ENCODE results near the gene FANCB.
A peak's percentile ranks its signal among the peaks of the same experiment; 100 is the strongest.

FANCB gene

DNA sequence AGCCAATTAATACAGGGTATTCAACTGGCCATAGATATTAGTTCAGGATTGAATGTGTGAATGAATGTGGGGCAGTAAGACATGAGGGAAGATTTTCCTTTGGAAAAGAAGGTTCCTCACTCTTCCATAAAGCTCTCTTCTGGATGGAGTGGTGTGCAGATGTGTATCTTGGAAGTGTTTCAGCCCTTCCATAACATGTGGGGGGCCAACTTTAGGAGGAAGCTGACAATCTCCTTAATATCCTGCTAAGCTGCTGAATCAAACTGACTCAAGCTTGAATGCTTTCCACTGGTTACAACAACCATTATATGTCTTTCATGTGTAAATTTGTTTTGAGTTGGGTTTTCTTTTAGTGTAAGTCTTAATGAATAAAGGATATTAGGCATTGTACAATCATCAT is 40.3 kb downstream of the FANCB start:
- DNase-seq: no peak

DNA sequence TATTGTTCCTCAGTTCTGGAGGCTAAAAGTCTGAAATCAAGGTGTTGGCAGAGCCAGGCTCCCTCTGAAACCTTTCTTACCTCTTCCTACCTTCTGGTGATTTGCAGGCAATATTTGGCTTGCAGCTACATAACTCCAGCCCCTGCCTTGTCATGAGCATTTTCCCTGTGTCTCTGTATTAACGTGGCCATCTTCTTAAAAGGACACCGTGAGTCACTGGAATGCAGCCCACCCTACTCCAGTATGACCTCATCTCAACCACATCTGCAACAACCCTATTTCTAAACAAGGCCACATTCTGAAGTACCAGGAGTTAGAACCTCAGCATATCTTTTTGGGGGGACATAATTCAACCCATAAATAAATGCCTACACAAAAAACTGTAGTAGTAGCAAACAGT is 40.7 kb downstream of the FANCB start:
- DNase-seq: no peak

DNA sequence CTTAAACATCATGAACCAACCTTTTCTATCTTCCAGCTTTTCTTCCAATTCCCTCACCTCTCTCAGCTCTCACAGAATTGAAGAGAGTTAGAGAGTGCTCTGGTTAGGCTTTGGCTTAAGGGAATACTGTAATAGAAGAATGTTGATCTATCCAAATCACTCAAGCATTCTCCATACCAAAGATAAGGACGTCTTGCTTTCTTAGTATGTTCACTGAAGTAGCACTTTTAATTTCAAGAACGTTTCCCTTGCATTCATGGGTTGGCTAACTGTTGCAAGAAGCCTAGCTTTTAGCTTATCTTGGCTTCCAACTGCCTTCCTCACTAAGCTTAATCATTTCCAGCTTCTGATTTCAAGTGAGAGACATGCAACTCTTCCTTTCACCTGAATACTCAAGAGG is 43.2 kb downstream of the FANCB start:
- no peak for DNase-seq

DNA sequence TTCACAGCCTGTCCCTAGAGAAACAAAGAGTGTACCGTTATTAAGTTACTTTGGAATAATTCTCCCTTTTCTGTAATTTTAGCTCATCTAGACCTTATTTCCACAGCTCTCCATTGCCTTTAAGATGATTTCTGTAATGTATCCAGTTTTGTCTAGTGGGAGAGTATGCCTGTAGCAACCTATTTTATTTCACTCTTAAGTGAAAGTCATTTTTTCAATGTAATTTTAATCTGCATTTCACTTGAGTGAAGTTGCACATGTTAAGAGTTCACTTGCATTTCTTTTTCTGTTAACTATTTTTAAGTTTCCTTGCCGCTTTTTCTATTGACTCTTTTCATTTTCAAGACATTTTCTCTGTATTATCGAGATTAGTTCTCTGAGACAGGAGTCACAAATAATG is 46.5 kb downstream of the FANCB start:
- no peak for DNase-seq

DNA sequence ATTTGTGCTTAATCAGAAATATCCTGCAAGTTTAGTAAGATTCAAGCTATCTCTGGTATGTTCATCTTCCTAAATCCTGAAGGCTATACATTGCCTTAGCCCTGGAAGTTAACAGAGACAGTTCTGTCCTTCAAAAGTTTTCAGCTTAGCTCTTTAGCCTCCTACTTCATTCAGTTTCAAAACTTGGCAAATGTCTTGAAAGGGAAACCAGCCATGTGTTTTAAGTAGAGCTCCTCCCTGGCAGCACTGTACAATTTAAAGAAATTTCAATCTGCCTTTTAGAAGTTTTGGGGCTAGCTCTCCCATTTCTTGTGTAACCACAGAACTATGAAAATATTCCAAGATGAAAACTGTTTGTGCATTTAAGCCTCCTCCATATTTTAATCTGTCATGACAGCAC is 47.0 kb downstream of the FANCB start:
- DNase-seq: no peak

DNA sequence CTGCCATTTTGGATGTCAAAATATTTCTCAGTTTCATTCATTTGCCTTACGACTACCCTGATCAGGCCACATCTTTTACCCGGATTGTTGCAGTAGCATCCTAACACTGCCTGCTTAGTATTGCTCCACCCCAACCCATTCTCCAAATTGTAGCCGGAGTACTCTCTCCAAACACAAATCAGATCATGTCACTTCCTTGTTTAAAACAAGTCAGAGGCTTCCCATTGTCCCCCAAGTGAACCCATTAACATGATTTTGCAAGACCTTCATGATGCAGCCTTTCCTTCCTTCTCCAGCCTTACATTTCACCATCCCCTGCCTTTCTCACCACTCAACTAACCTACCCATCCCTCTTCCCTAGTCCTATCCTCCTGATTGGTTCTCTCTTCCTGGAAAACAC is 53.1 kb downstream of the FANCB start:
- peak; percentile 4 to 57 (median 36) for DNase-seq

DNA sequence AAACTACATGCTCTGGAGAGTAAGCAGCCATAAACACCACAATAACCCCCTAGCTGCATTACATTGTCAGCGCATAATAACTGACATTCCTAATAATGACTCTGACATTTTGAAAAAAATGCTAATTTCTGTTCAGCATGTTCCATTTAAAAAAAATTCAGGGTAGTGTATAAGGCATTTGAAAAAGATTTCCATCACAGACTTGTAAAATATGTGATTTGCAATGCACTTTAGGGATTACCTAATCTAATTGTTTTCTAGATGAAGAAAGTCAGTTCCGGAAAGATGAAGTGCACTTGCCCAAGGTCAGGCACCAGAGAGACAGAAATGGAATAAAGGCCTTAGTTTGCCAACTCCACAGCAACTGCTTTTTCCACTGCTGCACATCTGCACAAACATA is 55.3 kb downstream of the FANCB start:
- peak in 3 of 4 experiments; percentile 1 to 13 (median 2) for DNase-seq

DNA sequence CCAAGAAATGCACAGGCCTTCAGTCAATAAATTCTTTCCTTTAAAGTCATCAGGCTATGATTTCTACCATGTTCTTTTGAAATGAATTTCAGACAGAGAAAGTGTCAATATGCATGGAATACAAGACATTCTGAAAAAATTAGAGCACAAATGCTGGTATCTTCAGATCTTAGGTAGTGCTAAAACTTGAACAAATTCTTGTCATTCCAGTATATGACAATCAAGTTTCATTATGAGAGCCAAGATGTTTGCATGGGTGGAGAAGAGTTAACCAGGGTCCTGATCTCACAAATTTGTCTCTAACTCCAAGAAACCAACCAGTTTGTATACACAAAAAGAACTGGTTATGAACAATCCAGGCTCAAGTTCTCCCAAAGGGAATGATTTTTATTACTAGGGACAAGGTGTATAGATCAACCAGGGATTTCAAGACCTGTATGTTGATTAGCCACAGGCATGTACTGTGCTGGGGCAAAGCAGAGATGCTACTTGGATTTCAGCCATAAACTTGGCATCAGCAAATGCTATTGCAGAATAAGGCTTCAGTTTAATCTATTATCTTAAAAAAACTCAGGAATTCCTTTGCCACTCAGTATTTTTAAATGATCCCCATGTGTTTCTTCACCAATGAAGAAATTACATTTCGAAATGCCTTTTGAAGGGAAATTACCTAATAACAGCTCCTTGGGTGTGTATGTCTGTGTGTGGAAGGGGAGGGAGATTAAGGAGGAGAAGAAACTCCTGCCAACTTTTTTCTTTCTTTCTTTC is 69.7 kb downstream of the FANCB start:
- DNase-seq: peak in 1 of 4 experiments; percentile 27

DNA sequence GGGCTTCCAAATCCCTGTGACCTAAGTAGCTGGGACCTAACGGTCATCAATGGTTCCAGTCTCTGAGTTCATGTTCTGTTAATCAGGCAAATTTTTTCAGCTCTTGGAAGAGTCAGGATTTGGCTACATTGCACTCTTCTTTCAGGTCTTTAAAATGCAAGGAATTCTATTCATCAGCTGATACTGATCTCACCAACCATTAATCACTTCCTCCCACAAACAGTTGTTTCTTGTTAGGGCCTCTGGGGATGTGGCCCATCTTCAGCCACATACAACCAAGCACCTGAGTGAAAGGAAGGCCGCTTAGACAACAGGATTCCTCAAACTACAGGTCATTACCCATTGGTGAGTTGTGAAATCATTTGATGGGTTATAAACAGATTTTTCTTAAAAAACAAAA is 71.7 kb downstream of the FANCB start:
- no peak for DNase-seq

DNA sequence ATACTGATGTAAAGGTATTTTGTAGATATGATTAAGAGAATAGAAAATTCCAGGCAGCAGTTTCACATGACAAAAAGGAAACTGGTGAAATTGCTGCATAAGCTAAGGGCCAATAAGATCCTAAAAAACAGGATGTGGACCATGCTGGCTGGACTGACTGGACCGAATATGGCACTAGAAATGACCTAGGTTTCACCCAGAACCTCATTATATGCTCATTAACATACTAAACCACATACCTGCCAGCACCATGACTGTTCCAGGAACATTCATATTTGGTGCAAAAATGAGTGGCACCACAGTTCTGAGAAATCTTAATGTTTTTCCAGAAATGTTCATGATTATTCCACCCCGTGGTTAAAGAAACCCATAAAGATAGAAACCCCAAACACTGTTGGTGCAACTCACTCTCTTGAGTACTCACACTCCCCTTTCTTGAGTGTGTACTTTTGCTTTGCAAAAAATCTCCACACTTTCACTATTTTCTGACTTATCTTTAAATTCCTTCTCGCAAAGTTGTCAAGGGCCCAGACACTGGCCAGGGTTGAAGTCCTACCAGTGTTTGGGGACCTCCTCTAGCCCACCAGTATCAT is 74.0 kb downstream of the FANCB start:
- no peak for DNase-seq
